H1 (cell line): ENCODE results near the gene NRSN1. TPM values are rescaled to one million over a fixed set of nuclear protein-coding genes. Genes with fewer than 3 reads are reported as not detected.

ENCODE experiments used
- CTCF ChIA-PET: fragments of 300-600 bp; sonication (Branson Sonifier 250); formaldehyde crosslinking; loops from one replicate; lab custom pipeline; 2021; ENCODE audit not compliant: partially characterized antibody; lab: Charles Lee
- POLR2A ChIA-PET: fragments of 300-600 bp; sonication (Branson Sonifier 250); formaldehyde crosslinking; loops from one replicate; lab custom pipeline; 2021; ENCODE audit warnings: inconsistent platforms; ENCODE audit not compliant: partially characterized antibody; lab: Charles Lee
- DNase-seq, 2 experiments: peaks; one replicate each; pipeline versions ENCODE4 v3.0.0 to v3.0.0-alpha.2; 2010 to 2022; ENCODE audit warnings: low spot score in 2 of 2, low read depth in 1 of 2, mixed read lengths in 1 of 2
- FAIRE-seq: peaks from 2 replicates; lab custom pipeline; 2011; peaks lifted over from hg19 to GRCh38; lab: Jason Lieb, UNC
- H2AFZ ChIP-seq: 2 replicates; pipeline ENCODE4 v1.8.1; 2012; ENCODE audit warnings: low read length, inconsistent platforms
- H2AK5ac ChIP-seq: 2 replicates; pipeline ENCODE4 v1.6.1; 2013; ENCODE audit warnings: low read depth, low read length
- H2BK120ac ChIP-seq: replicated peaks from 2 replicates; pipeline ENCODE3; 2013; ENCODE audit warnings: low read depth, low read length, inconsistent platforms
- H2BK12ac ChIP-seq: 2 replicates; pipeline ENCODE4 v1.6.1; 2013; ENCODE audit warnings: low read depth, low read length
- H2BK15ac ChIP-seq: 2 replicates; pipeline ENCODE4 v1.6.1; 2013; ENCODE audit warnings: low read length
- H2BK20ac ChIP-seq: 2 replicates; pipeline ENCODE4 v1.6.1; 2013; ENCODE audit warnings: low read length
- H2BK5ac ChIP-seq: 2 replicates; pipeline ENCODE4 v1.6.1; 2013; ENCODE audit warnings: low read depth, low read length
- H3K14ac ChIP-seq: 2 replicates; pipeline ENCODE4 v1.6.1; 2013; ENCODE audit warnings: inconsistent platforms; ENCODE audit not compliant: insufficient read length
- H3K18ac ChIP-seq: 2 replicates; pipeline ENCODE4 v1.6.1; 2013; ENCODE audit warnings: low read length; ENCODE audit errors: extremely low read depth
- H3K23ac ChIP-seq: 2 replicates; pipeline ENCODE4 v1.6.1; 2013; ENCODE audit warnings: inconsistent platforms; ENCODE audit not compliant: insufficient read length
- H3K23me2 ChIP-seq: 2 replicates; pipeline ENCODE4 v1.6.1; 2013; ENCODE audit warnings: low read depth, low read length
- H3K27ac ChIP-seq: 2 replicates; pipeline ENCODE4 v1.6.1; 2011; ENCODE audit warnings: low read depth, low read length, inconsistent platforms
- H3K27me3 ChIP-seq, 4 experiments: replicated peaks in 1 of 4; 1 replicate in 1 of 4; 2 replicates in 3 of 4; pipeline versions ENCODE4 v1.6.1 to v1.8.1; 2011 to 2013; ENCODE audit warnings: low read length in 3 of 4, mild to moderate bottlenecking in 3 of 4, inconsistent platforms in 2 of 4, mixed read lengths in 2 of 4, moderate library complexity in 1 of 4; ENCODE audit not compliant: control insufficient read depth in 3 of 4, insufficient read depth in 3 of 4; ENCODE audit errors: extremely low read depth in 1 of 4
- H3K36me3 ChIP-seq, 4 experiments: 2 replicates each; pipeline versions ENCODE4 v1.6.1 to v1.8.1; 2011 to 2013; ENCODE audit warnings: mild to moderate bottlenecking in 4 of 4, low read length in 3 of 4, moderate library complexity in 2 of 4, control low read depth in 1 of 4, inconsistent platforms in 1 of 4; ENCODE audit not compliant: insufficient read depth in 4 of 4, control insufficient read depth in 2 of 4
- H3K4ac ChIP-seq: replicated peaks from 2 replicates; pipeline ENCODE3; 2013; ENCODE audit warnings: low read length, low read depth, mixed read lengths, inconsistent platforms; ENCODE audit not compliant: insufficient read length
- H3K4me1 ChIP-seq, 4 experiments: replicated peaks in 1 of 4; 1 replicate in 1 of 4; 2 replicates in 3 of 4; pipeline versions ENCODE4 v1.6.1 to v1.8.1; 2011 to 2013; ENCODE audit warnings: low read length in 3 of 4, inconsistent platforms in 2 of 4, mixed read lengths in 1 of 4; ENCODE audit not compliant: insufficient read depth in 4 of 4, control insufficient read depth in 3 of 4
- H3K4me2 ChIP-seq, 2 experiments: 2 replicates each; pipeline versions ENCODE4 v1.6.1 to v1.8.1; 2011 to 2013; ENCODE audit warnings: low read depth in 2 of 2, low read length in 2 of 2, control low read depth in 1 of 2, inconsistent platforms in 1 of 2, mild to moderate bottlenecking in 1 of 2; ENCODE audit not compliant: insufficient read depth in 1 of 2
- H3K4me3 ChIP-seq, 4 experiments: fragments of 200-600, 300-600 bp in 1 of 4; sonication (generic), shearing (Covaris generic), sonication (Bioruptor Twin) in 1 of 4; 2 replicates each; pipeline versions ENCODE4 v1.5.1 to v1.8.1; 2011 to 2016; ENCODE audit warnings: low read length in 4 of 4, low read depth in 3 of 4, control low read depth in 2 of 4, inconsistent platforms in 2 of 4, mild to moderate bottlenecking in 2 of 4, mixed read lengths in 1 of 4, moderate library complexity in 1 of 4; ENCODE audit not compliant: insufficient read depth in 2 of 4; ENCODE audit errors: extremely low read depth in 1 of 4
- H3K56ac ChIP-seq: replicated peaks from 2 replicates; pipeline ENCODE3; 2013; ENCODE audit warnings: low read depth, mild to moderate bottlenecking, mixed read lengths, low read length, inconsistent platforms; ENCODE audit not compliant: insufficient read length
- H3K79me1 ChIP-seq: 2 replicates; pipeline ENCODE4 v1.6.1; 2013; ENCODE audit warnings: low read depth, low read length, control low read depth
- H3K79me2 ChIP-seq, 2 experiments: 2 replicates each; pipeline versions ENCODE4 v1.6.1 to v1.8.1; 2012 to 2013; ENCODE audit warnings: low read length in 2 of 2, mild to moderate bottlenecking in 2 of 2, inconsistent platforms in 1 of 2; ENCODE audit not compliant: insufficient read depth in 2 of 2, control insufficient read depth in 1 of 2
- H3K9ac ChIP-seq, 4 experiments: replicated peaks in 1 of 4; 1 replicate in 1 of 4; 2 replicates in 3 of 4; pipeline versions ENCODE4 v1.6.1 to v1.8.1; 2011 to 2013; ENCODE audit warnings: low read depth in 3 of 4, low read length in 3 of 4, control low read depth in 2 of 4, mild to moderate bottlenecking in 2 of 4, moderate library complexity in 2 of 4, inconsistent platforms in 1 of 4; ENCODE audit errors: extremely low read depth in 1 of 4
- H3K9me3 ChIP-seq, 2 experiments: 2 replicates each; pipeline versions ENCODE4 v1.6.1 to v1.8.1; 2012 to 2013; ENCODE audit warnings: mild to moderate bottlenecking in 2 of 2, moderate library complexity in 2 of 2, control low read depth in 1 of 2, inconsistent platforms in 1 of 2, low read depth in 1 of 2, low read length in 1 of 2, mixed read lengths in 1 of 2; ENCODE audit not compliant: insufficient read depth in 2 of 2
- H4K20me1 ChIP-seq, 2 experiments: replicated peaks in 1 of 2; 2 replicates each; pipeline versions ENCODE3 to v1.8.1; 2011 to 2013; ENCODE audit warnings: inconsistent platforms in 2 of 2, low read length in 2 of 2, mild to moderate bottlenecking in 1 of 2; ENCODE audit not compliant: insufficient read depth in 2 of 2, control insufficient read depth in 1 of 2
- H4K5ac ChIP-seq: 2 replicates; pipeline ENCODE4 v1.6.1; 2013; ENCODE audit warnings: low read length, low read depth, mixed read lengths, inconsistent platforms; ENCODE audit not compliant: insufficient read length
- H4K8ac ChIP-seq: 2 replicates; pipeline ENCODE4 v1.8.0; 2013; ENCODE audit warnings: mild to moderate bottlenecking, moderate library complexity, low read length, inconsistent platforms; ENCODE audit not compliant: insufficient read depth; ENCODE audit errors: extremely low read depth
- H4K91ac ChIP-seq: replicated peaks from 2 replicates; pipeline ENCODE3; 2013; ENCODE audit warnings: low read length, mixed read lengths, inconsistent platforms; ENCODE audit not compliant: insufficient read length
- CHD2 ChIP-seq: IDR thresholded peaks from 2 replicates; pipeline ENCODE4 v1.6.1; 2012; ENCODE audit warnings: low read length, improper control_type of control experiment
- CREB1 ChIP-seq: IDR thresholded peaks from 2 replicates; pipeline ENCODE4 v1.6.1; 2012; ENCODE audit warnings: inconsistent platforms
- HDAC6 ChIP-seq: IDR thresholded peaks from one replicate; pipeline ENCODE4 v1.7.1; 2012; ENCODE audit warnings: low read depth, mild to moderate bottlenecking, inconsistent platforms, low read length, moderate library complexity
- JUN ChIP-seq: IDR thresholded peaks from 2 replicates; pipeline ENCODE4 v1.6.1; 2011; ENCODE audit warnings: low read depth, mild to moderate bottlenecking, improper control_type of control experiment, low read length
- KDM5A ChIP-seq: fragments of 200-600 bp; IDR thresholded peaks from 2 replicates; pipeline ENCODE4 v1.7.1; 2012; ENCODE audit warnings: mild to moderate bottlenecking, low read length, inconsistent platforms, mixed read lengths
- MAFK ChIP-seq: IDR thresholded peaks from 2 replicates; pipeline ENCODE4 v1.6.1; 2012; ENCODE audit warnings: low read depth, mild to moderate bottlenecking, improper control_type of control experiment, low read length
- PHF8 ChIP-seq: fragments of 200-600 bp; sonication (generic); conservative IDR thresholded peaks from 2 replicates; pipeline ENCODE4 v1.7.1; 2012; ENCODE audit warnings: low read depth, mild to moderate bottlenecking, inconsistent platforms, low read length, moderate library complexity
- POU5F1 ChIP-seq: IDR thresholded peaks from 2 replicates; pipeline ENCODE4 v1.6.1; 2011; ENCODE audit warnings: low read depth, mild to moderate bottlenecking, low read length, moderate library complexity
- RFX5 ChIP-seq: IDR thresholded peaks from 2 replicates; pipeline ENCODE4 v1.6.1; 2011; ENCODE audit warnings: low read depth, low read length, improper control_type of control experiment, borderline replicate concordance
- RXRA ChIP-seq: IDR thresholded peaks from 2 replicates; pipeline ENCODE4 v1.6.1; 2011; ENCODE audit warnings: low read depth, mild to moderate bottlenecking, low read length, moderate library complexity; ENCODE audit not compliant: insufficient read depth
- SIN3A ChIP-seq, 2 experiments: IDR thresholded peaks in 1 of 2; conservative IDR thresholded peaks in 1 of 2; 2 replicates each; pipeline ENCODE4 v1.6.1; 2011 to 2012; ENCODE audit warnings: low read length in 2 of 2, improper control_type of control experiment in 1 of 2, low read depth in 1 of 2, mild to moderate bottlenecking in 1 of 2
- SIRT6 ChIP-seq: IDR thresholded peaks from one replicate; pipeline ENCODE4 v1.7.1; 2012; ENCODE audit warnings: low read length, inconsistent platforms
- SP1 ChIP-seq: IDR thresholded peaks from 2 replicates; pipeline ENCODE4 v1.6.1; 2011; ENCODE audit warnings: low read depth, low read length
- TAF1 ChIP-seq: IDR thresholded peaks from 2 replicates; pipeline ENCODE4 v1.6.1; 2011; ENCODE audit warnings: mild to moderate bottlenecking, low read depth, low read length
- TAF7 ChIP-seq: optimal IDR thresholded peaks from 2 replicates; pipeline ENCODE3; 2011; ENCODE audit warnings: low read depth, mild to moderate bottlenecking, inconsistent platforms, low read length, moderate library complexity, borderline replicate concordance
- TCF12 ChIP-seq: IDR thresholded peaks from 2 replicates; pipeline ENCODE4 v1.6.1; 2011; ENCODE audit warnings: low read depth, mild to moderate bottlenecking, low read length
- WGBS, 2 experiments: shearing (Covaris generic) in 1 of 2; methylation state at CpG; one replicate each; pipeline versions ENCODE4 v1.1.6 to v1.1.7; 2013 to 2015; ENCODE audit warnings: low lambda C conversion rate in 2 of 2, mixed read lengths in 2 of 2, inconsistent platforms in 1 of 2, low coverage in 1 of 2, missing lambda C conversion rate in 1 of 2; ENCODE audit not compliant: insufficient replicate concordance in 2 of 2, insufficient coverage in 1 of 2, insufficient read length in 1 of 2; ENCODE audit errors: extremely low coverage in 1 of 2, missing lambda C conversion rate in 1 of 2; 5-methylcytosine and 5-hydroxymethylcytosine counted together
- polyA plus RNA-seq, 7 experiments: library from polyadenylated mRNA; depleted of rRNA in 3 of 7; stranded (reverse) in 5 of 7; unstranded in 2 of 7; fragments of >200 nt in 5 of 7; fragments of 200-250 nt in 2 of 7; gene quantifications; 1 replicate in 5 of 7; 2 replicates in 1 of 7; 4 replicates in 1 of 7; pipeline versions ENCODE4 v1.2.1 to v1.2.3, GENCODE V29; 2011 to 2013; ENCODE audit warnings: missing spikeins in 2 of 7, mixed read lengths in 2 of 7
- total RNA-seq: library from RNA; stranded (reverse); fragmentation: NEBNext Ultra II Directional; extraction: Animal tissue kit (Norgen Biotek cat#: 25700); gene quantifications from 2 replicates; pipeline ENCODE4 v1.2.1, GENCODE V29; 2021
- TF ChIP-seq, protein P1 (sequence below): IDR thresholded peaks from 2 replicates; pipeline ENCODE4 v1.6.1; 2012; ENCODE audit warnings: inconsistent platforms

The NRSN1 gene
- total and polyA plus RNA-seq, 2 of the 8 experiments (the other 6 are each of a cell fraction or from before 2014, with no cell fraction given): 0.15 to 0.78 TPM

- Histone ChIP-seq H3K4me3 (no peak overlapping the region), H2BK12ac (no peak overlapping the region), H3K4me1 (no peaks in the 10 kb centered on the region), H2BK120ac (no peak overlapping the region), H3K27ac (no peak overlapping the region), H2BK5ac (no peak overlapping the region), H2AK5ac (no peak overlapping the region), H3K79me2 (no peaks in the 10 kb centered on the region), H3K23ac (no peak overlapping the region), H3K9me3 (peaks cover 12 to 13% of the 10 kb centered on the region in 2 experiments), H2BK15ac (no peak overlapping the region), H3K4me2 (no peak overlapping the region), H2BK20ac (no peak overlapping the region), H3K56ac (no peak overlapping the region), H3K18ac (no peak overlapping the region), H3K9ac (no peak overlapping the region), H3K79me1 (no peaks in the 10 kb centered on the region), H3K4ac (no peak overlapping the region), H3K36me3 (no peaks in the 10 kb centered on the region), H3K27me3 (no peaks in the 10 kb centered on the region), H4K8ac (no peak overlapping the region), H4K5ac (no peak overlapping the region), H3K23me2 (no peaks in the 10 kb centered on the region), H4K20me1 (no peaks in the 10 kb centered on the region), H2AFZ (no peak overlapping the region), H3K14ac (no peak overlapping the region), H4K91ac (no peak overlapping the region)
- CTCF ChIA-PET: no interaction called here
- DNase-seq (no peak), FAIRE-seq (no peak)
- 85% methylated on average over 1 of the region's 1 CpG; no CpG with 5 or more reads in 1 of the 2 experiments for WGBS, 2 experiments
- POLR2A ChIA-PET: no interaction called here
- TF ChIP-seq MAFK (no peak), CHD2 (no peak), KDM5A (no peak), SIN3A (conservative IDR thresholded peaks at IDR 0.05 in 1 of 2, IDR thresholded peaks at IDR 0.05 in 1 of 2; ENCODE audit: low read depth in 1 of 2, low read length in 2 of 2) (no peak), PHF8 (no peak), TAF1 (no peak), SIRT6 (no peak), RXRA (no peak), TAF7 (no peak), POU5F1 (no peak), HDAC6 (no peak), SP1 (no peak), RFX5 (no peak), JUN (no peak), TCF12 (no peak), CREB1 (no peak)
- TF ChIP-seq, protein P1, sequence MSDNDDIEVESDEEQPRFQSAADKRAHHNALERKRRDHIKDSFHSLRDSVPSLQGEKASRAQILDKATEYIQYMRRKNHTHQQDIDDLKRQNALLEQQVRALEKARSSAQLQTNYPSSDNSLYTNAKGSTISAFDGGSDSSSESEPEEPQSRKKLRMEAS: no peak
Observed at GRCh38 chr6:24080711-24081110, 45.3 kb upstream of the NRSN1 start.
